KMS-11 (cell line): Measurements from ENCODE around the gene RFC3.

Source experiments
- H2AFZ ChIP-seq: fragments of 200-600 bp; sonication (generic); 2 replicates; pipeline ENCODE4 v1.6.1; 2016; ENCODE audit warnings: antibody characterized with exemption, mixed run types, low read depth
- H3K27ac ChIP-seq: fragments of 200-600 bp; sonication (generic); 2 replicates; pipeline ENCODE4 v1.6.1; 2016; ENCODE audit warnings: mild to moderate bottlenecking, mixed run types
- H3K27me3 ChIP-seq: fragments of 200-600 bp; sonication (generic); 2 replicates; pipeline ENCODE4 v1.6.1; 2017; ENCODE audit warnings: mild to moderate bottlenecking, low read depth, mixed run types, moderate library complexity; ENCODE audit not compliant: insufficient read depth
- H3K36me3 ChIP-seq: fragments of 200-600 bp; sonication (generic); 2 replicates; pipeline ENCODE4 v1.6.1; 2017; ENCODE audit warnings: mild to moderate bottlenecking, mixed run types; ENCODE audit not compliant: insufficient read depth
- H3K4me1 ChIP-seq: fragments of 200-600 bp; sonication (generic); 2 replicates; pipeline ENCODE4 v1.6.1; 2016; ENCODE audit warnings: mild to moderate bottlenecking, low read depth, mixed run types; ENCODE audit not compliant: poor library complexity, severe bottlenecking
- H3K4me2 ChIP-seq: fragments of 200-600 bp; sonication (generic); 2 replicates; pipeline ENCODE4 v1.7.0; 2016; ENCODE audit warnings: mild to moderate bottlenecking, mixed run types
- H3K4me3 ChIP-seq: fragments of 200-600 bp; sonication (generic); IDR thresholded peaks from 2 replicates; pipeline ENCODE4 v1.6.1; 2017; ENCODE audit warnings: low read depth, low read length, mixed read lengths; ENCODE audit not compliant: insufficient read depth
- H3K79me2 ChIP-seq: fragments of 200-600 bp; sonication (generic); 2 replicates; pipeline ENCODE4 v1.6.1; 2016; ENCODE audit warnings: low read depth, mixed run types; ENCODE audit not compliant: insufficient read depth
- H3K9ac ChIP-seq: fragments of 200-600 bp; sonication (generic); 2 replicates; pipeline ENCODE4 v1.6.1; 2016; ENCODE audit warnings: mild to moderate bottlenecking, mixed run types
- H4K20me1 ChIP-seq: fragments of 200-600 bp; sonication (generic); 2 replicates; pipeline ENCODE4 v1.6.1; 2016; ENCODE audit warnings: mild to moderate bottlenecking, mixed run types; ENCODE audit not compliant: insufficient read depth
- CTCF ChIP-seq: fragments of 200-600 bp; sonication (generic); conservative IDR thresholded peaks from 2 replicates; pipeline ENCODE4 v1.6.1; 2017; ENCODE audit warnings: low read depth, mild to moderate bottlenecking, antibody characterized with exemption, low read length, moderate library complexity, mixed read lengths

RFC3 gene

GRCh38 chr13:33867472-33867871, 49.5 kb downstream of the RFC3 start:
- no peaks in the 10 kb centered on the region for H4K20me1 ChIP-seq
- H3K4me3 ChIP-seq, result no peak overlapping the region
- H2AFZ ChIP-seq, result no peak overlapping the region
- H3K9ac ChIP-seq, result no peak overlapping the region
- no peaks in the 10 kb centered on the region for H3K79me2 ChIP-seq
- H3K27me3 ChIP-seq, result no peaks in the 10 kb centered on the region
- TF ChIP-seq CTCF, result no peak
- H3K4me1 ChIP-seq, result peaks cover 5% of the 10 kb centered on the region
- no peaks in the 10 kb centered on the region for H3K36me3 ChIP-seq
- H3K27ac ChIP-seq, result no peak overlapping the region
- no peak overlapping the region for H3K4me2 ChIP-seq

GRCh38 chr13:33868343-33868994, 50.5 kb downstream of the RFC3 start:
- no peaks in the 10 kb centered on the region for H4K20me1 ChIP-seq
- no peak overlapping the region for H2AFZ ChIP-seq
- no peak overlapping the region for H3K4me3 ChIP-seq
- no peaks in the 10 kb centered on the region for H3K27me3 ChIP-seq
- no peak overlapping the region for H3K27ac ChIP-seq
- H3K9ac ChIP-seq, result no peak overlapping the region
- H3K4me1 ChIP-seq, result peaks cover 5% of the 10 kb centered on the region
- TF ChIP-seq CTCF, result no peak
- H3K36me3 ChIP-seq, result no peaks in the 10 kb centered on the region
- no peaks in the 10 kb centered on the region for H3K79me2 ChIP-seq
- no peak overlapping the region for H3K4me2 ChIP-seq

- Histone ChIP-seq H3K4me1 (peaks cover 5% of the 10 kb centered on the region), H4K20me1 (no peaks in the 10 kb centered on the region), H2AFZ (no peak overlapping the region), H3K9ac (no peak overlapping the region), H3K27me3 (no peaks in the 10 kb centered on the region), H3K79me2 (no peaks in the 10 kb centered on the region), H3K4me2 (no peak overlapping the region), H3K27ac (no peak overlapping the region), H3K4me3 (no peak overlapping the region), H3K36me3 (no peaks in the 10 kb centered on the region)
- TF ChIP-seq CTCF, result no peak
These were observed 51.1 kb downstream of the RFC3 start for GRCh38 chr13:33869005-33869404.

GRCh38 chr13:33870046-33870668, 52.2 kb downstream of the RFC3 start:
- no peak overlapping the region for H3K27ac ChIP-seq

More at GRCh38 chr13:33870046-33870668, 52.2 kb downstream of the RFC3 start:
- Histone ChIP-seq H3K36me3 (no peaks in the 10 kb centered on the region), H3K9ac (no peak overlapping the region), H4K20me1 (no peaks in the 10 kb centered on the region), H3K4me3 (no peak overlapping the region), H3K4me1 (peaks cover 5% of the 10 kb centered on the region), H3K79me2 (no peaks in the 10 kb centered on the region), H3K4me2 (no peak overlapping the region), H3K27me3 (no peaks in the 10 kb centered on the region), H2AFZ (no peak overlapping the region)
- TF ChIP-seq CTCF, result no peak
